ENCODE data around the gene ZMYM3.

The ZMYM3 gene

GRCh38 chrX:71198066-71198465 is 55.9 kb downstream of the ZMYM3 start:
- Histone ChIP-seq H2AFZ (ENCODE audit: low read depth) (no peak overlapping the region), H3K79me2 (ENCODE audit: insufficient read depth, low read depth) (no peaks in the 10 kb centered on the region), H3K4me2 (no peak overlapping the region), H3K27ac (no peak overlapping the region), H3K27me3 (ENCODE audit: insufficient read depth, low read depth) (no peaks in the 10 kb centered on the region), H3K4me3 (IDR thresholded peaks at IDR 0.05; ENCODE audit: insufficient read depth, low read depth, low read length) (no peak overlapping the region), H3K4me1 (ENCODE audit: low read depth, poor library complexity, severe bottlenecking) (no peaks in the 10 kb centered on the region), H4K20me1 (ENCODE audit: insufficient read depth) (no peaks in the 10 kb centered on the region), H3K36me3 (ENCODE audit: insufficient read depth) (no peaks in the 10 kb centered on the region), H3K9ac (no peak overlapping the region)
- no peak for TF ChIP-seq CTCF (conservative IDR thresholded peaks at IDR 0.05; ENCODE audit: low read depth, low read length)

DNA sequence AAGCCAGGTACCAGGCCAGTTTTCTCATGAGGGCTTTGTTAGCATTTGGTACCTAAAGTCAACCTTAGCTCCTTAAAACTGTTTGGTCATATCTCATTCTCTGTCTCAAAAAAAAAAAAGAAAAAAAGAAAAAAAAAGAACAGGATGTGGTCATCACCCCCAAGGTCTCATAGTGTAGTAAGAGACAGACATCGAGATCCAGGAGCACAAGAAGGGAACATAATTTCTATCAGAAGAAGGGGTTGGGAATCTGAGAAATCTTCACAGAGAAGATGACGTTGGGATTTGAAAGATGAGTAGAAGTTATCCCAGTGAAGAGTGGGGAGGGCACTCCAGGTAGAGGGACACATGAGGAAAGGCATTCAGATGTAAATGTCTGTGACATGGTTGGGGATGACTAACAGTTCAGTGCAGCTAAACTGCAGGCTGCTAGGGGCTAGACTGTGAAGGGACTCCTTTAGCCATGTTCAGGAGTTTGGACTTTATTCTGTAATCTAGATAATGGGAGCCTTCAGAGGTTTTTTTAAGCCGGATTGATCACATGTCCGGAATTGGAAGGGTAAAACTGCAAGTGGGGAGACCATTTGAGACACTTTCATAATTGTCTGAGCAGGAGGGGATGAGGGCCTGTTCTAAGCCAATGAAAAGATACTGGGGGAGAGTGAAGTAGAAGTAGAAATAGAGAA is 57.8 kb downstream of the ZMYM3 start:
- no peak overlapping the region for H3K27ac ChIP-seq
- no peak for TF ChIP-seq CTCF (conservative IDR thresholded peaks at IDR 0.05; ENCODE audit: low read depth, low read length)
- no peak overlapping the region for H3K9ac ChIP-seq
- no peaks in the 10 kb centered on the region for H4K20me1 ChIP-seq (ENCODE audit: insufficient read depth)
- no peaks in the 10 kb centered on the region for H3K36me3 ChIP-seq (ENCODE audit: insufficient read depth)
- H2AFZ ChIP-seq (ENCODE audit: low read depth), result no peak overlapping the region
- H3K4me1 ChIP-seq (ENCODE audit: low read depth, poor library complexity, severe bottlenecking), result no peaks in the 10 kb centered on the region
- no peaks in the 10 kb centered on the region for H3K27me3 ChIP-seq (ENCODE audit: insufficient read depth, low read depth)
- H3K4me2 ChIP-seq, result no peak overlapping the region
- H3K79me2 ChIP-seq (ENCODE audit: insufficient read depth, low read depth), result no peaks in the 10 kb centered on the region
- H3K4me3 ChIP-seq (IDR thresholded peaks at IDR 0.05; ENCODE audit: insufficient read depth, low read depth, low read length), result no peak overlapping the region

DNA sequence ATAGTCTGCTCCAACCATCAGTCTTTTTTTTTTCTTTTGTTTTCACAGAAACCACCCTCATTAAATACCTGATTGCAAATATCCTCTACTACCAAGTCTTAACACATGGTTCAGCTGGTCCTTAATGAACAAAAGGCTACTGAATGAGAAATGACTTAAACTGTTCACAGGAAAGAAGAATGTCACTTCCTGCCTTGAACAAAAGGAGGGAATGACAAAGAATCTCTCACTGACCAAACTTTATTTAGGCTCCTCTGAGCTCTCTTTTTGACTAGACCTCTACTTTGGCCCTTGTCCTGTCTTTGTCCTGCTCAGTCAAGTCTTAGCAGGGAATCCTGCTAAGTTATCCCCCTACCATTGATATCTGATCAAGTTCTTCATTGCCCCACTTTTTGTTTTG is 62.7 kb downstream of the ZMYM3 start:
- Histone ChIP-seq H3K4me1 (ENCODE audit: low read depth, poor library complexity, severe bottlenecking) (no peaks in the 10 kb centered on the region), H2AFZ (ENCODE audit: low read depth) (no peak overlapping the region), H3K36me3 (ENCODE audit: insufficient read depth) (no peaks in the 10 kb centered on the region), H3K79me2 (ENCODE audit: insufficient read depth, low read depth) (no peaks in the 10 kb centered on the region), H3K27ac (no peak overlapping the region), H3K27me3 (ENCODE audit: insufficient read depth, low read depth) (no peaks in the 10 kb centered on the region), H3K9ac (no peak overlapping the region), H4K20me1 (ENCODE audit: insufficient read depth) (no peaks in the 10 kb centered on the region), H3K4me3 (IDR thresholded peaks at IDR 0.05; ENCODE audit: insufficient read depth, low read depth, low read length) (no peak overlapping the region), H3K4me2 (no peak overlapping the region)
- no peak for TF ChIP-seq CTCF (conservative IDR thresholded peaks at IDR 0.05; ENCODE audit: low read depth, low read length)

All from KMS-11 (cell line).